ENCODE data around the gene DRG2.

GRCh38 chr17:18039535-18040260, 48.0 kb upstream of the DRG2 start:
- no peak for TF ChIP-seq CTCF (IDR thresholded peaks at IDR 0.05)
- TF ChIP-seq NFIC (IDR thresholded peaks at IDR 0.05; ENCODE audit: borderline replicate concordance) = no peak
- no peak for TF ChIP-seq TCF12 (IDR thresholded peaks at IDR 0.05)
